RWPE2 (cell line): Measurements from ENCODE around the gene RUNX3.

ENCODE experiments used
- ATAC-seq: fragments of 200-7000 bp; cut with Tn5 transposase; 3 replicates; pipeline ENCODE4 v1.9.1; 2021; ENCODE audit warnings: low read depth
- DNase-seq: peaks from one replicate; pipeline ENCODE4 v3.0.0-alpha.2; 2020; ENCODE audit warnings: low spot score
- H3K27ac ChIP-seq: fragments of 450-650 bp; 2 replicates; pipeline ENCODE4 v1.5.1; 2017; ENCODE audit warnings: mild to moderate bottlenecking; ENCODE audit not compliant: poor library complexity, severe bottlenecking
- H3K27me3 ChIP-seq: fragments of 250-450 bp; sonication (Bioruptor Pico); 2 replicates; pipeline ENCODE4 v1.5.1; 2021; ENCODE audit warnings: mild to moderate bottlenecking, moderate library complexity; ENCODE audit not compliant: insufficient read depth, poor library complexity, severe bottlenecking
- H3K36me3 ChIP-seq: fragments of 250-450 bp; sonication (Bioruptor Pico); 2 replicates; pipeline ENCODE4 v1.5.1; 2020; ENCODE audit warnings: low read depth, mild to moderate bottlenecking, moderate library complexity
- H3K4me1 ChIP-seq: fragments of 250-450 bp; sonication (Bioruptor Pico); 2 replicates; pipeline ENCODE4 v1.5.1; 2021; ENCODE audit warnings: mild to moderate bottlenecking, moderate library complexity; ENCODE audit not compliant: insufficient read depth, poor library complexity, severe bottlenecking
- H3K4me3 ChIP-seq: fragments of 250-450 bp; sonication (Bioruptor Pico); 2 replicates; pipeline ENCODE4 v1.5.1; 2021; ENCODE audit warnings: mild to moderate bottlenecking, moderate library complexity; ENCODE audit not compliant: severe bottlenecking
- H3K9me3 ChIP-seq: fragments of 250-450 bp; sonication (Bioruptor Pico); 2 replicates; pipeline ENCODE4 v1.5.1; 2021; ENCODE audit warnings: mild to moderate bottlenecking, moderate library complexity; ENCODE audit not compliant: severe bottlenecking
- CTCF ChIP-seq: fragments of 450-650 bp; IDR thresholded peaks from one replicate; pipeline ENCODE4 v1.5.1; 2017; ENCODE audit warnings: mild to moderate bottlenecking, moderate library complexity; ENCODE audit not compliant: poor library complexity, severe bottlenecking

RUNX3 gene

GRCh38 chr1:24972915-24973242, 42.8 kb upstream of the RUNX3 start:
- no peak for DNase-seq
- H3K27me3 ChIP-seq: no peaks in the 10 kb centered on the region
- H3K4me3 ChIP-seq: no peak overlapping the region
- TF ChIP-seq CTCF: no peak
- ATAC-seq: no peak
- H3K9me3 ChIP-seq: peaks cover 11% of the 10 kb centered on the region
- no peaks in the 10 kb centered on the region for H3K36me3 ChIP-seq
- peaks cover 15% of the 10 kb centered on the region for H3K4me1 ChIP-seq
- peak overlapping the region; percentile 36 for H3K27ac ChIP-seq

GRCh38 chr1:24972221-24972914, 42.3 kb upstream of the RUNX3 start:
- H3K9me3 ChIP-seq: peaks cover 11% of the 10 kb centered on the region
- H3K27me3 ChIP-seq: no peaks in the 10 kb centered on the region
- H3K27ac ChIP-seq: peak overlapping the region; percentile 36
- peak; percentile 66 for ATAC-seq
- no peak for TF ChIP-seq CTCF
- no peaks in the 10 kb centered on the region for H3K36me3 ChIP-seq
- no peak for DNase-seq
- peaks cover 15% of the 10 kb centered on the region for H3K4me1 ChIP-seq
- H3K4me3 ChIP-seq: no peak overlapping the region

GRCh38 chr1:24970926-24971875, 41.1 kb upstream of the RUNX3 start:
- Histone ChIP-seq H3K27ac (peak overlapping the region; percentile 36), H3K4me3 (no peak overlapping the region), H3K9me3 (peaks cover 8% of the 10 kb centered on the region), H3K36me3 (no peaks in the 10 kb centered on the region), H3K27me3 (no peaks in the 10 kb centered on the region), H3K4me1 (peaks cover 15% of the 10 kb centered on the region)
- ATAC-seq (no peak), DNase-seq (no peak)
- TF ChIP-seq CTCF: no peak

GRCh38 chr1:24970399-24970753, 40.3 kb upstream of the RUNX3 start:
- H3K36me3 ChIP-seq: no peaks in the 10 kb centered on the region
- peaks cover 15% of the 10 kb centered on the region for H3K4me1 ChIP-seq
- H3K27me3 ChIP-seq: no peaks in the 10 kb centered on the region
- H3K27ac ChIP-seq: no peak overlapping the region
- no peak for TF ChIP-seq CTCF
- H3K9me3 ChIP-seq: peaks cover 4% of the 10 kb centered on the region
- DNase-seq (peak; percentile 41), ATAC-seq (peak; percentile 31; the same call in 2 of the 3 replicates)
- H3K4me3 ChIP-seq: no peak overlapping the region
